GM23338 (cell line): ENCODE measurements around the gene MTHFR. TPM values are rescaled to one million over a fixed set of nuclear protein-coding genes. Genes with fewer than 3 reads are reported as not detected.
A peak's percentile ranks its signal among the peaks of the same experiment; 100 is the strongest.

Source experiments
- ATAC-seq: fragments of 200-7000 bp; cut with Tn5 transposase; 3 replicates; pipeline ENCODE4 v1.9.1; 2020
- DNase-seq: peaks from one replicate; pipeline ENCODE4 v3.0.0-alpha.2; 2015; ENCODE audit warnings: low spot score
- H2AFZ ChIP-seq: fragments of 200-600 bp; sonication (generic); 2 replicates; pipeline ENCODE4 v1.8.0; 2016; ENCODE audit warnings: antibody characterized with exemption, mild to moderate bottlenecking, moderate library complexity
- H3F3A ChIP-seq: fragments of 200-600 bp; sonication (generic); replicated peaks from 2 replicates; pipeline ENCODE4 v1.8.0; 2017; ENCODE audit warnings: antibody characterized with exemption, mixed run types, low read depth
- H3K27ac ChIP-seq: fragments of 200-600 bp; sonication (generic); 2 replicates; pipeline ENCODE4 v1.6.1; 2016; ENCODE audit warnings: low read depth
- H3K27me3 ChIP-seq: fragments of 200-600 bp; sonication (generic); 2 replicates; pipeline ENCODE4 v1.8.0; 2016; ENCODE audit warnings: mild to moderate bottlenecking, mixed run types, moderate library complexity; ENCODE audit not compliant: insufficient read depth
- H3K36me3 ChIP-seq: fragments of 200-600 bp; sonication (generic); 2 replicates; pipeline ENCODE4 v1.8.0; 2016; ENCODE audit warnings: mild to moderate bottlenecking; ENCODE audit not compliant: insufficient read depth
- H3K4me1 ChIP-seq: fragments of 200-600 bp; sonication (generic); 2 replicates; pipeline ENCODE4 v1.8.0; 2016; ENCODE audit warnings: mild to moderate bottlenecking, moderate library complexity; ENCODE audit not compliant: insufficient read depth
- H3K4me2 ChIP-seq: fragments of 200-600 bp; sonication (generic); 2 replicates; pipeline ENCODE4 v1.7.1; 2017; ENCODE audit warnings: mixed run types
- H3K4me3 ChIP-seq: fragments of 200-600 bp; sonication (generic); 2 replicates; pipeline ENCODE4 v1.6.1; 2016; ENCODE audit warnings: mixed run types
- H3K79me2 ChIP-seq: fragments of 200-600 bp; sonication (generic); replicated peaks from 2 replicates; pipeline ENCODE4 v1.8.0; 2017; ENCODE audit warnings: mild to moderate bottlenecking; ENCODE audit not compliant: insufficient read depth
- H3K9me2 ChIP-seq: fragments of 200-600 bp; sonication (generic); 2 replicates; pipeline ENCODE4 v1.8.0; 2017; ENCODE audit not compliant: insufficient read depth
- H4K20me1 ChIP-seq: fragments of 200-600 bp; sonication (generic); replicated peaks from 2 replicates; pipeline ENCODE4 v1.8.0; 2017; ENCODE audit warnings: mild to moderate bottlenecking; ENCODE audit not compliant: insufficient read depth
- H3K27ac Mint-ChIP-seq: 2 replicates; pipeline ENCODE4 v1.8.0; 2020; ENCODE audit warnings: inconsistent platforms, mild to moderate bottlenecking, moderate library complexity, mixed read lengths
- H3K27me3 Mint-ChIP-seq: 3 replicates; pipeline ENCODE4 v1.8.0; 2022; ENCODE audit warnings: low read depth, mild to moderate bottlenecking, moderate library complexity, mixed read lengths, inconsistent platforms; ENCODE audit not compliant: insufficient read depth, poor library complexity
- H3K36me3 Mint-ChIP-seq: 3 replicates; pipeline ENCODE4 v1.8.0; 2021; ENCODE audit warnings: low read depth, mild to moderate bottlenecking, inconsistent platforms, moderate library complexity, mixed read lengths
- H3K4me1 Mint-ChIP-seq: 3 replicates; pipeline ENCODE4 v1.8.0; 2020; ENCODE audit warnings: mild to moderate bottlenecking, inconsistent platforms, mixed read lengths
- H3K4me3 Mint-ChIP-seq: 3 replicates; pipeline ENCODE4 v1.8.0; 2021; ENCODE audit warnings: moderate library complexity, mild to moderate bottlenecking, inconsistent platforms, mixed read lengths
- H3K9me3 Mint-ChIP-seq: 3 replicates; pipeline ENCODE4 v1.8.0; 2020; ENCODE audit warnings: moderate library complexity, mild to moderate bottlenecking, inconsistent platforms, mixed read lengths
- CREB1 ChIP-seq: fragments of 250-450 bp; sonication (Bioruptor Pico); IDR thresholded peaks from 2 replicates; pipeline ENCODE4 v1.5.0; 2020; ENCODE audit warnings: low read depth, mild to moderate bottlenecking, moderate library complexity
- EZH2 ChIP-seq: fragments of 200-600 bp; sonication (generic); IDR thresholded peaks from one replicate; pipeline ENCODE4 v1.8.0; 2017; ENCODE audit warnings: antibody characterized with exemption, mild to moderate bottlenecking, low read depth; ENCODE audit not compliant: unreplicated experiment
- EZH2phosphoT487 ChIP-seq: fragments of 200-600 bp; sonication (generic); IDR thresholded peaks from one replicate; pipeline ENCODE4 v1.8.1; 2018; ENCODE audit warnings: antibody characterized with exemption; ENCODE audit not compliant: unreplicated experiment
- JUNB ChIP-seq: IDR thresholded peaks from one replicate; pipeline ENCODE4 v1.6.1; 2016; ENCODE audit warnings: antibody characterized with exemption; ENCODE audit not compliant: unreplicated experiment
- NANOG ChIP-seq: IDR thresholded peaks from 2 replicates; pipeline ENCODE4 v1.6.1; 2016; ENCODE audit warnings: antibody characterized with exemption, borderline replicate concordance
- POLR2AphosphoS5 ChIP-seq: IDR thresholded peaks from 2 replicates; pipeline ENCODE4 v1.6.1; 2016; ENCODE audit warnings: antibody characterized with exemption, low read depth
- REST ChIP-seq: IDR thresholded peaks from one replicate; pipeline ENCODE4 v1.6.1; 2018; ENCODE audit warnings: antibody characterized with exemption; ENCODE audit not compliant: unreplicated experiment
- STAT1 ChIP-seq: IDR thresholded peaks from one replicate; pipeline ENCODE4 v1.6.1; 2016; ENCODE audit warnings: antibody characterized with exemption; ENCODE audit not compliant: unreplicated experiment
- ZNF114 ChIP-seq: fragments of 250-450 bp; sonication (Bioruptor Pico); IDR thresholded peaks from 2 replicates; pipeline ENCODE4 v1.5.0; 2020; ENCODE audit warnings: mild to moderate bottlenecking, moderate library complexity
- ZNF331 ChIP-seq: fragments of 250-450 bp; sonication (Bioruptor Pico); IDR thresholded peaks from 2 replicates; pipeline ENCODE4 v1.5.0; 2020; ENCODE audit warnings: low read depth, mild to moderate bottlenecking, moderate library complexity
- ZNF462 ChIP-seq: fragments of 250-450 bp; sonication (Bioruptor Pico); IDR thresholded peaks from 2 replicates; pipeline ENCODE4 v1.5.0; 2020; ENCODE audit warnings: mild to moderate bottlenecking, moderate library complexity
- polyA plus RNA-seq: library from polyadenylated mRNA; unstranded; fragments of >200 nt; fragmentation: Nextera tagmentation; extraction: Ambion mirVana; gene quantifications from 2 replicates; pipeline ENCODE4 v1.2.1, GENCODE V29; 2016
- total RNA-seq: library from RNA; depleted of rRNA; stranded (reverse); fragments of >200 nt; shearing (Covaris generic); gene quantifications from 2 replicates; pipeline ENCODE4 v1.2.3, GENCODE V29; 2014
- TF ChIP-seq, protein P1 (sequence below): IDR thresholded peaks from 2 replicates; pipeline ENCODE4 v1.6.1; 2016; ENCODE audit warnings: antibody characterized with exemption
- TF ChIP-seq, protein P2 (sequence below), 2 experiments: fragments of 200-600 bp in 1 of 2; sonication (generic) in 1 of 2; conservative IDR thresholded peaks; 2 replicates each; pipeline versions ENCODE4 v1.5.1 to v1.6.1; 2016 to 2017; ENCODE audit warnings: antibody characterized with exemption in 2 of 2, low read depth in 2 of 2, mild to moderate bottlenecking in 2 of 2, moderate library complexity in 1 of 2

Gene MTHFR
- total and polyA plus RNA-seq, 2 experiments from 2014 or later = 6.9 to 21.6 TPM

DNA sequence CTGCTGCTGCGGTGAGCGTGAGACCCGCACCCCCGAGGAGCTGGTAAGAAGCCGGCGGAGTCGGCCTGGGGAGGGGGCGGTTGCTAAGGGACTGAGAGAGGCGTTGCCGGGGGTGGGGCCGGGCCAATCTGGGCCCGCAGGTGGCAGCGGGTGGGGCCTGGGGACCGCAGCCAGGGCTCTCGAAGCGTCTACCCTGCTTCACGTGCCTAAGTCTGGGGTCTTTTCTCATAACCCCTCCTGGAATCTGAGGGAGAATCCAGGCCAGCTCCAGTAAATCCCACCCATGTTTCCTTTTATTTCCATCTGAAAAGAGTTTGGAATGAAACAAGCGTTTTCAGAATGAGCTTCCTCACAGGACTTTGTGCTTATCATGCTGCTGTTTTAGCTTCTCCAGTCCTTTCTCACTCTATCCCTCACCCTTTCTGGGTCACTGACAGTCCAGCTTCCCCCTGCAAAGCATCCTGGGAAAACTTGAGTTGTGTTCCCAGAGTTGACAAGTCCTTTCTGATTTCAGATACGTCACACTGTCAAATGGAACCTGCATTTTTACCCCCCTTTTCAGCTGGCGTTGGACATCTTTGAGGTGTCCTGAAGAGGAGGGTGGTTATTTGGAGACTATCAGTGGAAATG is 658 bp upstream of the MTHFR start:
- peak overlapping the region; percentile 92 for H3K4me3 Mint-ChIP-seq
- peaks cover 22% of the 10 kb centered on the region; the same call in 1 of the 2 replicates for H3F3A ChIP-seq
- DNase-seq (no peak), ATAC-seq (peak; percentile 15)
- peak overlapping the region; percentile 76; the same call in 1 of the 2 replicates for H3K27ac ChIP-seq
- peaks cover 36% of the 10 kb centered on the region for H3K4me1 ChIP-seq
- H3K9me3 Mint-ChIP-seq = peaks cover 2% of the 10 kb centered on the region; the same call in 1 of the 3 replicates
- no peaks in the 10 kb centered on the region for H3K9me2 ChIP-seq
- no peaks in the 10 kb centered on the region for H3K27me3 ChIP-seq
- TF ChIP-seq, protein P1, sequence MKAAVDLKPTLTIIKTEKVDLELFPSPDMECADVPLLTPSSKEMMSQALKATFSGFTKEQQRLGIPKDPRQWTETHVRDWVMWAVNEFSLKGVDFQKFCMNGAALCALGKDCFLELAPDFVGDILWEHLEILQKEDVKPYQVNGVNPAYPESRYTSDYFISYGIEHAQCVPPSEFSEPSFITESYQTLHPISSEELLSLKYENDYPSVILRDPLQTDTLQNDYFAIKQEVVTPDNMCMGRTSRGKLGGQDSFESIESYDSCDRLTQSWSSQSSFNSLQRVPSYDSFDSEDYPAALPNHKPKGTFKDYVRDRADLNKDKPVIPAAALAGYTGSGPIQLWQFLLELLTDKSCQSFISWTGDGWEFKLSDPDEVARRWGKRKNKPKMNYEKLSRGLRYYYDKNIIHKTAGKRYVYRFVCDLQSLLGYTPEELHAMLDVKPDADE = no peak
- TF ChIP-seq EZH2 = no peak
- TF ChIP-seq ZNF114 = no peak
- TF ChIP-seq ZNF331 (CRISPR knock-in tag) = no peak
- TF ChIP-seq STAT1 = no peak
- no peak for TF ChIP-seq POLR2AphosphoS5
- no peak for TF ChIP-seq EZH2phosphoT487
- TF ChIP-seq ZNF462 (CRISPR knock-in tag) = no peak
- TF ChIP-seq, protein P2, sequence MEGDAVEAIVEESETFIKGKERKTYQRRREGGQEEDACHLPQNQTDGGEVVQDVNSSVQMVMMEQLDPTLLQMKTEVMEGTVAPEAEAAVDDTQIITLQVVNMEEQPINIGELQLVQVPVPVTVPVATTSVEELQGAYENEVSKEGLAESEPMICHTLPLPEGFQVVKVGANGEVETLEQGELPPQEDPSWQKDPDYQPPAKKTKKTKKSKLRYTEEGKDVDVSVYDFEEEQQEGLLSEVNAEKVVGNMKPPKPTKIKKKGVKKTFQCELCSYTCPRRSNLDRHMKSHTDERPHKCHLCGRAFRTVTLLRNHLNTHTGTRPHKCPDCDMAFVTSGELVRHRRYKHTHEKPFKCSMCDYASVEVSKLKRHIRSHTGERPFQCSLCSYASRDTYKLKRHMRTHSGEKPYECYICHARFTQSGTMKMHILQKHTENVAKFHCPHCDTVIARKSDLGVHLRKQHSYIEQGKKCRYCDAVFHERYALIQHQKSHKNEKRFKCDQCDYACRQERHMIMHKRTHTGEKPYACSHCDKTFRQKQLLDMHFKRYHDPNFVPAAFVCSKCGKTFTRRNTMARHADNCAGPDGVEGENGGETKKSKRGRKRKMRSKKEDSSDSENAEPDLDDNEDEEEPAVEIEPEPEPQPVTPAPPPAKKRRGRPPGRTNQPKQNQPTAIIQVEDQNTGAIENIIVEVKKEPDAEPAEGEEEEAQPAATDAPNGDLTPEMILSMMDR (conservative IDR thresholded peaks at IDR 0.05; ENCODE audit: low read depth in 2 of 2) = no peak
- TF ChIP-seq NANOG = no peak
- no peak for TF ChIP-seq REST
- no peak for TF ChIP-seq JUNB
- no peak for TF ChIP-seq CREB1 (CRISPR knock-in tag)
- peaks cover 62% of the 10 kb centered on the region for H3K79me2 ChIP-seq
- H3K4me3 ChIP-seq = peak overlapping the region; percentile 98
- peaks cover 12% of the 10 kb centered on the region for H3K27me3 Mint-ChIP-seq
- H3K4me1 Mint-ChIP-seq = peaks cover 53% of the 10 kb centered on the region
- peak overlapping the region; percentile 96 for H3K27ac Mint-ChIP-seq
- peak overlapping the region; percentile 87 for H2AFZ ChIP-seq
- peaks cover 16% of the 10 kb centered on the region for H4K20me1 ChIP-seq
- peaks cover 13% of the 10 kb centered on the region for H3K36me3 ChIP-seq
- peak overlapping the region; percentile 100 for H3K4me2 ChIP-seq
- H3K36me3 Mint-ChIP-seq = peaks cover 36% of the 10 kb centered on the region
